DND-41 (cell line): Measurements from ENCODE around the gene IARS2.

ENCODE experiments used
- ATAC-seq: fragments of 200-7000 bp; cut with Tn5 transposase; 3 replicates; pipeline ENCODE4 v1.9.1; 2021; ENCODE audit warnings: low read depth; ENCODE audit not compliant: insufficient read depth
- DNase-seq: peaks from one replicate; pipeline ENCODE4 v3.0.0-alpha.2; 2020
- H2AFZ ChIP-seq: 2 replicates; pipeline ENCODE4 v1.6.0; 2012; ENCODE audit warnings: low read depth, low read length
- H3K27ac ChIP-seq: 2 replicates; pipeline ENCODE4 v1.5.1; 2012; ENCODE audit warnings: low read length, inconsistent platforms
- H3K27me3 ChIP-seq: fragments of 200-600 bp; sonication (generic); 2 replicates; pipeline ENCODE4 v1.6.0; 2012; ENCODE audit warnings: low read length, mild to moderate bottlenecking, inconsistent platforms; ENCODE audit not compliant: insufficient read depth, poor library complexity
- H3K36me3 ChIP-seq: 2 replicates; pipeline ENCODE4 v1.5.1; 2012; ENCODE audit warnings: low read length, inconsistent platforms; ENCODE audit not compliant: insufficient read depth
- H3K4me1 ChIP-seq: 2 replicates; pipeline ENCODE4 v1.5.1; 2012; ENCODE audit warnings: mild to moderate bottlenecking, low read length; ENCODE audit not compliant: insufficient read depth
- H3K4me2 ChIP-seq: 2 replicates; pipeline ENCODE4 v1.6.0; 2012; ENCODE audit warnings: mild to moderate bottlenecking, moderate library complexity, low read length, inconsistent platforms; ENCODE audit not compliant: insufficient read depth
- H3K4me3 ChIP-seq, 2 experiments: fragments of 200-600 bp in 1 of 2; shearing (Covaris generic) in 1 of 2; 2 replicates each; pipeline ENCODE4 v1.5.1; 2012 to 2016; ENCODE audit warnings: inconsistent platforms in 2 of 2, low read length in 2 of 2, mild to moderate bottlenecking in 2 of 2, low read depth in 1 of 2, moderate library complexity in 1 of 2
- H3K79me2 ChIP-seq: 2 replicates; pipeline ENCODE4 v1.6.0; 2012; ENCODE audit warnings: low read length, inconsistent platforms; ENCODE audit not compliant: insufficient read depth
- H3K9ac ChIP-seq: 2 replicates; pipeline ENCODE4 v1.6.0; 2012; ENCODE audit warnings: low read depth, mild to moderate bottlenecking, inconsistent platforms, low read length, moderate library complexity
- H3K9me3 ChIP-seq: 2 replicates; pipeline ENCODE4 v1.5.1; 2012; ENCODE audit warnings: low read length, moderate library complexity, mild to moderate bottlenecking, inconsistent platforms; ENCODE audit not compliant: insufficient read depth, severe bottlenecking
- H4K20me1 ChIP-seq: 2 replicates; pipeline ENCODE4 v1.6.0; 2012; ENCODE audit warnings: low read length; ENCODE audit not compliant: insufficient read depth
- CTCF ChIP-seq: IDR thresholded peaks from 2 replicates; pipeline ENCODE4 v1.5.1; 2012; ENCODE audit warnings: borderline replicate concordance, low read length, moderate library complexity, mild to moderate bottlenecking; ENCODE audit not compliant: poor library complexity, severe bottlenecking; ENCODE audit errors: extremely low read depth
- EZH2 ChIP-seq: IDR thresholded peaks from 3 replicates; pipeline ENCODE4 v1.6.1; 2012; ENCODE audit warnings: borderline replicate concordance, low read depth, mild to moderate bottlenecking, moderate library complexity, low read length, inconsistent platforms; ENCODE audit not compliant: severe bottlenecking

The IARS2 gene

DNA sequence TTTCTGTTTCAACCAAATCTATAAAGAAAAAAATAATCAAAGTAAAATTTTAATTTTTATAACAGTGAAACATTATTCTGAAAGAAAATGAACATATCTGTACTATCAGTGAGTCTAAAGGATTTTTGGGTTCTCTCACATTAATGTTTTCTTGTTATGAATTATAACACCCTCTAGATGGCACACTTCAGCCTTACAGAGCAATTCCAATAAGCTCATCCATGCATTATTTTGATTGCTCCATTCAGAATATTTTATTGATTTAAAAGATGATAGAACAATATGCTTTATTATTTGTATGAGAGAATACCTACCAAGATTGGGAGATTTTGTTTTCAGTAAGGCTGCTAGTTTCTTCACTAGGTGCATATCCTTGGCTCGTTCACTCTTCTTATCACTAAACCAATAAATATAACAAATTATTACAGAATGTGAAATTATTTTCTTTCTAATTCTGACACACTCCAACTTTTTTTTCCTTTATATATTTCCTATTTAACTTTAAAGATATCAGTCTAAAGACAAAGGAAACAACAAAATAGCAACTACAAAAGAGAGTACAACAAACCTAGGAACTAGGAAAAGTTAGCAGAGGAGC lies 95.9 kb downstream of the IARS2 start:
- H3K9ac ChIP-seq, result no peak overlapping the region
- ATAC-seq (peak; percentile 65; the same call in 1 of the 3 replicates), DNase-seq (no peak)
- H3K27me3 ChIP-seq, result no peaks in the 10 kb centered on the region
- H3K27ac ChIP-seq, result no peak overlapping the region
- H3K4me3 ChIP-seq, result no peak overlapping the region
- no peak overlapping the region for H2AFZ ChIP-seq
- H3K9me3 ChIP-seq, result no peaks in the 10 kb centered on the region
- no peaks in the 10 kb centered on the region for H3K79me2 ChIP-seq
- H3K4me1 ChIP-seq, result no peaks in the 10 kb centered on the region
- H3K4me2 ChIP-seq, result no peak overlapping the region
- H3K36me3 ChIP-seq, result peaks cover 71% of the 10 kb centered on the region
- TF ChIP-seq EZH2, result no peak
- TF ChIP-seq CTCF, result peak; percentile 61
- H4K20me1 ChIP-seq, result no peaks in the 10 kb centered on the region

GRCh38 chr1:220195701-220196100 lies 101.8 kb downstream of the IARS2 start:
- Histone ChIP-seq H4K20me1 (no peaks in the 10 kb centered on the region), H3K4me2 (no peak overlapping the region), H2AFZ (no peak overlapping the region), H3K4me1 (no peaks in the 10 kb centered on the region), H3K9ac (no peak overlapping the region), H3K36me3 (peaks cover 55% of the 10 kb centered on the region), H3K9me3 (no peaks in the 10 kb centered on the region), H3K27me3 (no peaks in the 10 kb centered on the region), H3K4me3 (no peak overlapping the region), H3K79me2 (no peaks in the 10 kb centered on the region), H3K27ac (no peak overlapping the region)
- ATAC-seq (no peak), DNase-seq (no peak)
- TF ChIP-seq CTCF (no peak), EZH2 (no peak)
